Mucosa of descending colon (tissue), 3 donors: ENCODE data around the gene LY6G6C. TPM values are rescaled to one million over a fixed set of nuclear protein-coding genes. Genes with fewer than 3 reads are reported as not detected.
A peak's percentile ranks its signal among the peaks of the same experiment; 100 is the strongest.

ENCODE experiments used
- ATAC-seq: fragments of 200-7000 bp; cut with Tn5 transposase; one replicate; pipeline ENCODE4 v1.9.1; 2020; ENCODE audit warnings: mild to moderate bottlenecking, moderate library complexity
- DNase-seq, 3 donors: peaks; one replicate each; pipeline ENCODE4 v3.0.0-alpha.2; 2020
- H3K36me3 ChIP-seq: fragments of 200-600 bp; one replicate; pipeline ENCODE4 v1.8.0; 2021; ENCODE audit warnings: low read depth, mild to moderate bottlenecking
- H3K4me1 ChIP-seq: fragments of 200-600 bp; one replicate; pipeline ENCODE4 v1.8.0; 2021; ENCODE audit warnings: low read depth, mild to moderate bottlenecking
- H3K4me3 ChIP-seq: fragments of 200-600 bp; one replicate; pipeline ENCODE4 v1.8.0; 2021; ENCODE audit warnings: mild to moderate bottlenecking
- H3K9me3 ChIP-seq: fragments of 200-600 bp; one replicate; pipeline ENCODE4 v1.8.0; 2021; ENCODE audit warnings: mild to moderate bottlenecking
- intact Hi-C, 2 donors: fragments of 100-400 bp; cut with DNase I in 1 of 2; cut with micrococcal nuclease in 1 of 2; formaldehyde crosslinking; loops; one replicate each; pipeline versions ENCODE4 v1.11.0 to v1.11.1; 2022; cut with DNase I, micrococcal nuclease
- total RNA-seq, 3 donors: library from RNA; stranded (reverse); fragmentation: NEBNext Ultra II Directional in 2 of 3; extraction: Animal tissue kit (Norgen Biotek cat#: 25700) in 2 of 3; gene quantifications; one replicate each; pipeline versions ENCODE4 v1.2.1 to v1.2.4, GENCODE V29; 2021 to 2023
- TF ChIP-seq, protein P1 (sequence below): fragments of 200-600 bp; IDR thresholded peaks from one replicate; pipeline ENCODE4 v1.8.0; 2022; ENCODE audit warnings: antibody characterized with exemption, mild to moderate bottlenecking
- donor health status: DM: no; HTN: no; CAD: no; lungs with moderate emphysema.
- donor health status: DM: no; HTN: no; CAD: no.
- donor health status: DM: no; HTN: yes; CAD: no.

The LY6G6C gene
- total RNA-seq, 3 donors from 2014 or later: 0.32 TPM; not detected in 2

DNA sequence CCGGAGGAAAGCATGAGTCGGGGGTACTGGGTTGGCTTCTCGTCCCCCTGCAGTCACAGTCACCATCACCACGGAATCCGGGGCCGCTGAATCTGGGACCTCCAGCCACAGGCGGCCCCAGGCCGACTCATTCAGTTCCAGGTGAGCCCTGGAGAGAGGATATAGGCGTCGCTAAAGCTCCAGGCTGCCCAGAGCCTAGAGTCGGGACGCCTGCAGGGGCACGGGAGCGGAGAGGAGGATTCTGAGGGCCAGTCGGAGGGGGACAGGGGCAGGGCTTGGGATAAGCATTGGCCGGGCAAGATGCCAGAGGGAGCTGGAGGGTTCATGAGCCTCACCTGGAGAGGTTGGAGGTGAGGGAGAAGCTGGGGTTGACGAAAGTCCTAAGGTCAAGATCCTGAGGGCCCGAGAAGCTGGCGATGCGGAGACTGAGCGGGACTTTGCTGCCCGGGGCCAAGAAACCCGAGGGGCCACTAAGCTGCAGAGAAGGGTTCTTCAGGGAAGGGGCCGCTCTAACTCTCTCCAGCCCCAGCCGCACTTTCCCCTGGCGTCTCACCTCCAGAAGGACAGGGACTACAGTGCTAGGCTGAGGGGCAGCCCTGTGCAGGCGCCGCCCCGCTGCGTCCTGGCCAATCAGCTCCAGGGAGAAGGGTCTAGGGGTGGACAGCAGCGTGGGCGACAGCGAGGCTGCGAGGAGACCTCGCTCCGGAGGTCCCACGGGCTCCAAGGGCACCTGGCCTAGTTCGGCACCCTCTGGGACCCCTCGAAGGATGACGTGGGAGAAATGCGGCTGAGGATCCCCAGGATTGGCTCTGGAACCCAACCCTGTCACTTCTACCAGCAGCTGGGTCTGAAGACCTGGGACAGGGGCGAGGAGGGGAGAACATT lies 44.6 kb upstream of the LY6G6C start:
- Histone ChIP-seq H3K9me3 (no peaks in the 10 kb centered on the region), H3K36me3 (no peaks in the 10 kb centered on the region), H3K4me1 (peaks cover 6% of the 10 kb centered on the region), H3K4me3 (no peak overlapping the region)
- TF ChIP-seq, protein P1, sequence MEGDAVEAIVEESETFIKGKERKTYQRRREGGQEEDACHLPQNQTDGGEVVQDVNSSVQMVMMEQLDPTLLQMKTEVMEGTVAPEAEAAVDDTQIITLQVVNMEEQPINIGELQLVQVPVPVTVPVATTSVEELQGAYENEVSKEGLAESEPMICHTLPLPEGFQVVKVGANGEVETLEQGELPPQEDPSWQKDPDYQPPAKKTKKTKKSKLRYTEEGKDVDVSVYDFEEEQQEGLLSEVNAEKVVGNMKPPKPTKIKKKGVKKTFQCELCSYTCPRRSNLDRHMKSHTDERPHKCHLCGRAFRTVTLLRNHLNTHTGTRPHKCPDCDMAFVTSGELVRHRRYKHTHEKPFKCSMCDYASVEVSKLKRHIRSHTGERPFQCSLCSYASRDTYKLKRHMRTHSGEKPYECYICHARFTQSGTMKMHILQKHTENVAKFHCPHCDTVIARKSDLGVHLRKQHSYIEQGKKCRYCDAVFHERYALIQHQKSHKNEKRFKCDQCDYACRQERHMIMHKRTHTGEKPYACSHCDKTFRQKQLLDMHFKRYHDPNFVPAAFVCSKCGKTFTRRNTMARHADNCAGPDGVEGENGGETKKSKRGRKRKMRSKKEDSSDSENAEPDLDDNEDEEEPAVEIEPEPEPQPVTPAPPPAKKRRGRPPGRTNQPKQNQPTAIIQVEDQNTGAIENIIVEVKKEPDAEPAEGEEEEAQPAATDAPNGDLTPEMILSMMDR: no peak
- intact Hi-C loops: no loop called here
- ATAC-seq (peak; percentile 16), DNase-seq (no peak)

DNA sequence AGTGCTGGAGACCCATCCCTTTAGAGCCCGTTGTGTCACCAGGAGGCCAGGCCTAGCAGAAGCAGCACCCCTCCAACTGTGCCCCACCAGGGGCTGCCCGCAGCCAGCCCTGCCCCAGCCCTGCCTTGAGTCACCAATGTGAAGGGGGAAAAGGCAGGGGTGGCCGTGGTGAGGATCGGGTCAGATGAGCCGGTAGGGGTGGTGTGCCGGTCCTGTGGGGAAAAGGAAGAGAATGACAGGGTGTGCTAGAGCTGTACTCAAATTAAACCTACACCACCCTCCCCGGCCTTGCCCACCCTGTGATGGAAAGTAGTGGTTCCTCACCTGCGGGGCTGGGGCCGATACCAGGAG lies 44.0 kb upstream of the LY6G6C start:
- Histone ChIP-seq H3K4me1 (peaks cover 6% of the 10 kb centered on the region), H3K4me3 (no peak overlapping the region), H3K9me3 (no peaks in the 10 kb centered on the region), H3K36me3 (no peaks in the 10 kb centered on the region)
- intact Hi-C loops: no loop called here
- DNase-seq (no peak), ATAC-seq (no peak)
- TF ChIP-seq, protein P1: no peak

DNA sequence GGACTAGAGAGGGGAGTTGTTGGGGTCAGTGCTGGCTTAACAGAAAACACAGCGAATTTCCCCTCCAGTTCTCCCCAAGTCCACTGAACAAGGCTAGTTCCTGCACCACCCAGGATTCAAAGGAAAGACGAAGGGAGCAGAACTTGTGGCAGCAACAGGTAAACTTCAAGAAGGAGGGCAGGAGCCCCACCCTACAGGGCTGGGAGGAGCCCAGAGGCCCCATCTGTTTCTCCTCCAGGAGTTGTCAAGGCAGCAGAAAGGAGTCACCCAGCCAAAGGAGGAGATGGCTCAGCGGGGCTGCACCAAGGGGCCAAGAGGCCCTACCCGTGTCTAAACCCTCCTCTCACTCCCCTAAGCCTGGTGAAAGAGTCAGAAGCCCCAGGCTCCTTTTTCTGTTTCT lies 42.7 kb upstream of the LY6G6C start:
- DNase-seq: no peak

DNA sequence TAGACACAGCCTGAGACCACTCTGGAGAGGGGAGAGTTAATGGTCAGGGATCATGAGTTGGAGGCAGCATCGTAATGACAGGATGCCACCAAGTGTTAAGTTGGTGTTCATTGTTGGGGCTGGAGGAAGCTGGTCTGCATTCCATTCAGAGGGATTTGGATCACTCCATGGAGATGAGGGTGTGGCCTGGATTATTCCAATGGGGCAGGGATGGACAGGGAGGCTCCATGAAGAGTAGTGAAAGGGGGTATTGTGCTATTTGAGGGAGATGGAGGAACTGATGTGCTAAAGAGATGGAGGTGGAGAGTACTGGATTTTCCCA lies 42.0 kb upstream of the LY6G6C start:
- no peak for DNase-seq
- Histone ChIP-seq H3K4me3 (no peak overlapping the region), H3K36me3 (no peaks in the 10 kb centered on the region), H3K4me1 (no peaks in the 10 kb centered on the region), H3K9me3 (no peaks in the 10 kb centered on the region)
- ATAC-seq: peak; percentile 40
- intact Hi-C loops: no loop called here
- TF ChIP-seq, protein P1: no peak

More for the DNA sequence above, 42.7 kb upstream of the LY6G6C start:
- ATAC-seq: no peak
- no peak overlapping the region for H3K4me3 ChIP-seq
- intact Hi-C loops: no loop called here
- H3K4me1 ChIP-seq: no peaks in the 10 kb centered on the region
- TF ChIP-seq, protein P1: no peak
- no peaks in the 10 kb centered on the region for H3K36me3 ChIP-seq
- no peaks in the 10 kb centered on the region for H3K9me3 ChIP-seq

DNA sequence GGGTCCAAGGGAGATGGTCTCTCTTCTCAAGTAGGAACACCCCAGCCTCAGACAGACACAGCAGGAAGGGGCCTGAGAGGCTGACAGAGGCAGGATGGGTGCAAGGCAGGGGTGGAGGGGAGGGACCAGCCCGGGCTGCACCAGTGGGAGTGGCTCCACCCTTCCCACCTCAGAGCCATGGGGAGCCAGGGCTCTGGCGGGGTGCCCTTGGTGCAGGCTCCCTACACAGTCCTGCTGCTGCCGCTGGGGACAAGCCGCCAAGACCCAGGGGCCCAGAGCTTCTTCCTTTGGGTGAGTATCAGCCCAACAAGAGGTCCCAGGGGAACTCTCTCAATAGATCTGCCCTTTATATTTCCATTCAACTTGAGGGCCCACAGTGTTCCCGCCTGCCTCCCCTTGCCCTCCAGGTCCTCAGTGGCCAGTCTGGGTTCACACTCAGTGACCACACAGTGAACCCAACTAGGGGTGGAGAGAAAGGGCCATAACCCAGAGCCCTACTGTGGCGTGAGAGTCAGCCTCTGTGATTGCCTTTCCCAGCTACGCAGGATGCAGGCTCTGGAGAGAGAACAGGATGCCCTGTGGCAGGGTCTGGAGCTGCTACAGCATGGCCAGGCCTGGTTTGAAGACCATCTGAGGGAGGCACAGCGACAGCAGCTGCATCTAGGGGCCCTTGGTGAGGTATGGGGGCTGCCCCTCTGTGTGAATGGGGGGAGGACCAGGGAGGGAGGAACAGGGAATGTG lies 41.5 kb upstream of the LY6G6C start:
- Histone ChIP-seq H3K4me1 (no peaks in the 10 kb centered on the region), H3K36me3 (no peaks in the 10 kb centered on the region), H3K4me3 (no peak overlapping the region), H3K9me3 (no peaks in the 10 kb centered on the region)
- intact Hi-C loops: no loop called here
- DNase-seq: no peak
- TF ChIP-seq, protein P1: no peak
- ATAC-seq: no peak
